Measurements from ENCODE around the gene SPRY2.
"Not testable (repeated sequence)": the region's sequence is repeated elsewhere in the genome, so short reads cannot be mapped to it uniquely, and the experiment has no call there.

SPRY2 gene

DNA sequence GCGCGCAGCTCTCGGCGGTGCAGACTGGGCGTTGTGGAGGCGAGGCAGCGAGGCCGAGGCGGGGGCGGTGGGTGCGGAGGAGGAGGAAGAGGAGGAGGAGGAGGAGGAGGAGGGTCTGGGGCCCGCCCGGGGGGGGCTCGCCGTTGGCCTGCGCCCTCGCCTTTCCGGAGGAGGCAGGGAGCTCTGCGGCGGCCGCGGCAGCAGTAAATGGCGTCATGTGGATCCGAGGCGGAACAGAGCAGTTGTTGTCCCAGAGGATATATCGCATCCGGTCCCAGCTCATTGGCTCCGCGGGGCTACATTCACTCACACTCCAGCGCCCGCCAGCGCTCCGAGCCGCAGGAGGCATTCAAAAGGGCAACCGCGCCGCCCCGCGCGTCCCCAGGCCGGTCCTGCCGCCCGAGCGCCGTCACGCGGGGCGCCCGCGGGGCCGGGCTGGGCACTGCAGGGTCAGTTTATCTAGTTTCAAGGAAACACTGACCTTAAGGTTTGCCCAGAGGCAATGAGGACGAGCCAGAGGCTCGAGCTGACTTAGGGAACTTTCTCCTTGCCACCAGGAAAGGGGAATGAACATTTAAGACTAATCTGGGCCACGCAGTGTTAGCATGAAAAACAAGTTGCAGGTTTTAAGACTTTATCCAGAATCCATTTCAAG, at the start of gene SPRY2:
SPRY2 (minus strand) TSS at position 26 of the 655 bp plus-strand sequence. CDS start 3,421 bp downstream, outside the sequence.
- no peak for DNase-seq (ENCODE audit: low read depth, low spot score)

DNA sequence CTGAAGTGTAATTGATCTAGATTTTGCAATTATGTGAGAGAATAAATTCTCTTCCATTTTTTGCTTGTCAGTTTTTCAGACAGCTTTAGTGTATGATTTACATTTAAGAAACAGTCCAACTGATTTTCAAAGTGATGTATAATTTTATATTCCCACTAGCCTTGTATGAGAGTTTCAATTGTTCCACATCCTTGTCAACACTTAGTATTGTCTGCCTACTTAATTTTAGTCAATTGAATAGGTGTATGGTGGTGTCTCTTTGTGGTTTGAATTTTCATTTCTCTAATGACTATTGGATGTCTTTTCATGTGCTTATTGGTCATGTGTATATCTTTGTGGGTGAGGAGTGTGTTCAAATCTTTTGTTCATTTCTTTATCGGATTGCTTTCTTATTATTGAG, 49.4 kb upstream of the SPRY2 start:
- DNase-seq (ENCODE audit: low read depth, low spot score) = no peak

- no peak for DNase-seq (ENCODE audit: low read depth, low spot score)
Measured at GRCh38 chr13:80389073-80390038, 48.4 kb upstream of the SPRY2 start.

DNA sequence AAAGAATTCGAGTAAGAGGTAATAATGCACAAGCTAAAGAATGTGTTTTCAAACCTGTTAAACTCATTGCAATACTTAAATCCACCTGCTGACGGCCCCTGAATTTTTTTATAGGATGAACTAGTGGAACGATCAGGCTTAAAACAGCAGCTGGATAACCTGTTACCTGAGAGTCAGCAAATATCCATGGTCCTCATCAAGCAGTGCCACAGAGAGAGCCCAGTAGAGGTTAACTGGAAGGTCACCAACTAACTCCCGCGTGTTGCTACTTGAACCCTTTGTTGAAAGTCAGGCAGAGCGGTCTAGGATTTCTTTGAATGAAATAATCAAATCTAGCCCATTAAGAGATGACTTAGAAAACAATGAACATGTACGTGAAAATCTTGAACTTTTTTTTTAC, 47.6 kb upstream of the SPRY2 start:
- no peak for DNase-seq (ENCODE audit: low read depth, low spot score)

- DNase-seq (ENCODE audit: low read depth, low spot score) = no peak
Measured at GRCh38 chr13:80386592-80386991, 45.7 kb upstream of the SPRY2 start.

GRCh38 chr13:80386002-80386401, 45.1 kb upstream of the SPRY2 start:
- no peak for DNase-seq (ENCODE audit: low read depth, low spot score)

- no peak for DNase-seq (ENCODE audit: low read depth, low spot score)
Measured at GRCh38 chr13:80382576-80382975, 41.6 kb upstream of the SPRY2 start.

- DNase-seq (ENCODE audit: low read depth, low spot score) = no peak
Measured at GRCh38 chr13:80379245-80379644, 38.3 kb upstream of the SPRY2 start.

- no peak for DNase-seq (ENCODE audit: low read depth, low spot score)
Measured at GRCh38 chr13:80376554-80376953, 35.6 kb upstream of the SPRY2 start.

DNA sequence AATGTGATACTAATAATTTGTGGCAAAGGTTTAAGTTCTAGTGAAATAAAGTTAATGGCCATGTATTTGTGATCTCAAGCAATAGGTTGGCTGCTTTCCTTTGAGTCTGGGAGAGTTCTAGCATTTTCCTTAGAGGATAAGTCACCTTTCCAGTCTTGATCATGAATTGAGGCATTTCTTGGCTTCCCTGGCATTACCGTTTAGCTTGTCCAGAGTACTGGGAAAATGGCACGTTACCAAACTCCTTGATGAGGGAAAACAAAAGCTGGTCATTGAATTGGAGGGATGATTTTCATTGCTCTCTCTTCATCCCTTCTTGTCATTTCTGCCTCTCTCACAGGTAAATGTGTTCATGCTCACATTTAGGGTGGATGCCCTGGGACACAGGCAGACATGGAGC, 34.0 kb upstream of the SPRY2 start:
- DNase-seq (ENCODE audit: low read depth, low spot score) = no peak

GRCh38 chr13:80374444-80374843, 33.5 kb upstream of the SPRY2 start:
- DNase-seq (ENCODE audit: low read depth, low spot score) = no peak

- no peak for DNase-seq (ENCODE audit: low read depth, low spot score)
Measured at GRCh38 chr13:80371840-80372509, 31.0 kb upstream of the SPRY2 start.

DNA sequence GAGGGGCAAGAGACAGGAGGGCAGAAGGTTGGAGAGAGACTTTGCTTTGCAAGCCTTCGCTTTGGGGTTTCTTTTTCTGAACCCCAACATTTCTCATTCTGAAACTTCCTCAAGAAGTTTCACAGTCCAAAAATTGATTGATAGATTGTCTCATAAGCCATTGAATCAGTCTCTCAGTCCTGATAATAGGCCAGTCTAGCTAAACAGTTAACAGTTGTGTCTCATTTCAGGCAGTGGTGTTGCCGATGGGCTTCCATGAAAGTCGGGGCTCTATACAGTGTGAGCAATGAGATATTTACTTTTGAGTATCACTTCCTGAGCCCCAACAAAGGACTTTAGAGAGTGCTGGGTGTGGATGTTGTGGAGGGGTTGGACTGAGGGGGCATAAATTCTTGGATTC, 26.5 kb upstream of the SPRY2 start:
- no peak for DNase-seq (ENCODE audit: low read depth, low spot score)

DNA sequence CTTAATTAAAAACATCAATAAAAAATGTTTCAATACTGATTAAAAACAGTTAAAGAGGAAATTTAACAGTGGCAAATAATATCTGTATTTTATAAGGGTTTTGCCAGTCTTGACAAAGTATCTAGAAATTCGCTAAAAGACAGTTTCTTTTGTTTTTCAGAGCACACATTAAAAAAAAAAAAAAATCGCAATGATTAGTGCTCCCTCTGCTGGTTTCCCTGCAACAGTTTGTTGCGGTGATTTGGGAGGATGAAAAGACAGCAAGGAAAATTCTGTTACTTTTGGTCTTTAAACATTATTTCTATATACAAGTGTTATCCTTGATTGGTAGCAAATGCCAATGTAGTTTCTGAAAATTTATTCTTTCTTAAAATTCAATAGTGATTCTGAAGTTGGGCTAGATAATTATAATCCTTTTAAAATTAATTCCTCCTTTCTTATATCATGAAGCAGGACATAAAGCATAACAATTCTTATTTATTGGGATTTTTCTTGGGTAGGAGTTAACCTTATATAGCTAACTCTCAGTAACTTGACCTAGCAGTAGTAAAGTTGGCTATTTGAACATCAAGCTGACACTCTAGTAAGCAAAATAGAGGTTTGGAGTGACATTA, 23.1 kb upstream of the SPRY2 start:
- DNase-seq (ENCODE audit: low read depth, low spot score) = no peak

- DNase-seq (ENCODE audit: low read depth, low spot score) = no peak
Measured at GRCh38 chr13:80362481-80362880, 21.6 kb upstream of the SPRY2 start.

DNA sequence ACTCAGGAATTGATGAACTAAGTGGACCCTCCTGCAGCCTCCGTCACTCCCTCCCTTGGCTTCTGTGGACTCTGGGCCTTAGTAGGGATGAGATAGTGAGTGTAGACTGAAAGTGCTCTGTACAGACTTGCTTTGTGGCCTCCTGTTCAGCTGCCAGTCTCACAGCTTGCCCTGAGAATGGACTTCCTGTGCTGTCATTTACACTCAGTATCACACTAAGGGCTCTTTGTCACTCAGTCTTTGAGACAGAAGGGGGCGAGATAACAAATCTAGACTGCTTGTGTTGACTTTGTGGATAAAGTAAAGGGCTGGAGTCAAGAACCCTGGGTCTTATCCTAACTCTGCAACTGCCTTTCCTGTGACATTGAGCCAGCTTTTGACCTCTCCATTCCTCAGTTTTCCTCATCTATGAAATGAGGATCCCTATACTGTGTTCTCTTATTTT, 21.0 kb upstream of the SPRY2 start:
- DNase-seq (ENCODE audit: low read depth, low spot score) = no peak

- no peak for DNase-seq (ENCODE audit: low read depth, low spot score)
Measured at GRCh38 chr13:80361298-80361697, 20.4 kb upstream of the SPRY2 start.

DNA sequence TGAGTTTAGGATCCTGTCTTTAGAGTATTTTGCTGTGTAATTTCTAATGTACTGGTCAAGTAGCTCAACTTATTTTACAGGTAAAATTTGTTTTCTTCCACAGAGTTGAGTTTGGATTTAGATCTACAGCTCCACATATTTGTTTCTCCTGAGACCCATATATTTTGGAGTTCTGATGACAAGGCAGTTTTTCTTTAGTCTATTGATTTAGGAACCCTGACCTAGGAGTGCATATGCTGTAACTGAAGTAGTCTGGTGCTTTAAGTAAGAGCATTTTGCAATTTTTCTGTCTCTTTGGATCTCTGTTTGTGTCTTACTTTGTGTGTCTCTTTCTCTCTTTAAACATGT, 19.5 kb upstream of the SPRY2 start:
- no peak for DNase-seq (ENCODE audit: low read depth, low spot score)

DNA sequence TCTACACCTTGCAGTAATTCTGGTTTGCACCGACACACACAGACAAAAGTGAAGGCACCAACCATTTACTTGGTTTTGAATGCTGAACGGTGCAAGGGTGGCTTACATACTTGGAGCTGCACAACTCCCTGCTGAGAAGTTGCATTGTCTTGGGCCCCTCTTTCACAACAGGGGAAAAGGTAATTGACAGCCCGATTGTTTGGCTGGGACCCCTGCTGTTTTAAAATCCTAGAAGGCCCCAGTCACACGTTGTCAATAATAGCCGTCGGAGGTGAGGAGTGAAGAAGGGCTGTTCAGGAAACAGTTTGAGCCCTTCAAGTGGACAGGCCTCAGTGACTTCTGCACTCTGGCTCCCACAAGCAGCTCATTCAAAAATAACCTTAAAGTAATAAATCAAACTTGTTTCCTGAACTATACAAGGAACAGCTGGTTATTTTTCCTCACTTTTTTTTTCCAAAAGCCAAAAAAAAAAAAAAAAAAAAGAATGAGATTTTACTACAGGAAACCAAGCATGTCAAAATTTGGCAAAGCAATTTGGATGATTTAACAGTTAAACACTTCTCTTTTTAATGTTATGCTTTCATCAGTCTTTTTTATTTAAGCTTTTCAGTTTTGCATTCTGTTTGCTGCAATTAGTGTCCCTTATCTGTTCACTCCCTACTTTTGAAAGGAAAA, 19.0 kb upstream of the SPRY2 start:
- DNase-seq (ENCODE audit: low read depth, low spot score) = no peak

DNA sequence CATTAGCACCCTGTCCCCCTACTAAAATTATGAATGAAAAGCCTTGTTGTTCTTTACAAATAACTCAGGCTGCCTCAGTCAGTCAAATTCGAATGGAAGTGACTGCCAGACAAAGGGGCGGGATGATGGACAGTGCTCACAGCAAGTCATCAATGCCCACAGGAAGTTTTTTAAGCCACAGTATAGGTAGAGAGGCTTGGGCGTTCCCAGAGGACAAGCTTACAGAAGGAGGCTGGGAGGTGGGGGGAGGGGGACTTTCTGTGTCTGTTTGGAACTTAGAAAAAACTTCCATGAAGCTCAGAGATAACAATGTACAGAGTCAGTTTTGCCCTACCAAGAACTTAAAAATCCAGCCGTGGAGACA, 18.5 kb upstream of the SPRY2 start:
- no peak for DNase-seq (ENCODE audit: low read depth, low spot score)

GRCh38 chr13:80355496-80356094, 14.7 kb upstream of the SPRY2 start:
- DNase-seq (ENCODE audit: low read depth, low spot score) = not testable (repeated sequence)
